GM12865 (cell line): ENCODE measurements around the gene PDE4B.

ENCODE experiments used
- DNase-seq: peaks from one replicate; pipeline ENCODE4 v3.0.0; 2010; ENCODE audit warnings: low read depth
- H3K4me3 ChIP-seq: 2 replicates; pipeline ENCODE4 v1.5.1; 2011; ENCODE audit warnings: mild to moderate bottlenecking, low read depth, low read length, control low read depth
- CTCF ChIP-seq: IDR thresholded peaks from 2 replicates; pipeline ENCODE4 v1.5.1; 2011; ENCODE audit warnings: low read length, control low read depth, low read depth, inconsistent platforms; ENCODE audit not compliant: insufficient read depth; ENCODE audit errors: missing control alignments

The PDE4B gene

DNA sequence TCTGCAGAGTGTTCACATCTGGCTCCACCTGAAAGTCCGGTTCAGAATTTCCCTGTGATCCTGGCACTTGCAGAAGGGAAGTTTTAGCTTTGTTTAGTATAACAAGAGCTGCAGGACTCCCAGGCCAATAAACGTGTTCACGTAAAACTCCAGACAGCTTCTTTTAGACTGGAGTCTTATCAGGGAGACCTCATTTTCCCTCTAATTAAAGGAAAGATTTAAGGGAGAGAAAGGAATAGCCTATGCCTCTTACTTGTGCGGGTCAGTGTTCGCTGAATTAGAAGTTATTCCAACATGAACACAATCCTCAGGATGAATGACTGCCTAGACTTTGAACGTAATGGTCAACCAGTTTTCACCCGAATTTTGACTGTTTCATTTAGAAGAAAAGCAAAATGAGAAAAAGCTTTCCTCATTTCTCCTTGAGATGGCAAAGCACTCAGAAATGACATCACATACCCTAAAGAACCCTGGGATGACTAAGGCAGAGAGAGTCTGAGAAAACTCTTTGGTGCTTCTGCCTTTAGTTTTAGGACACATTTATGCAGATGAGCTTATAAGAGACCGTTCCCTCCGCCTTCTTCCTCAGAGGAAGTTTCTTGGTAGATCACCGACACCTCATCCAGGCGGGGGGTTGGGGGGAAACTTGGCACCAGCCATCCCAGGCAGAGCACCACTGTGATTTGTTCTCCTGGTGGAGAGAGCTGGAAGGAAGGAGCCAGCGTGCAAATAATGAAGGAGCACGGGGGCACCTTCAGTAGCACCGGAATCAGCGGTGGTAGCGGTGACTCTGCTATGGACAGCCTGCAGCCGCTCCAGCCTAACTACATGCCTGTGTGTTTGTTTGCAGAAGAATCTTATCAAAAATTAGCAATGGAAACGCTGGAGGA lies 539.2 kb downstream of the PDE4B start:
- TF ChIP-seq CTCF = no peak
- peak; percentile 65 for DNase-seq

GRCh38 chr1:66332548-66332901 lies 539.8 kb downstream of the PDE4B start:
- peak overlapping the region; percentile 63 for H3K4me3 ChIP-seq
- TF ChIP-seq CTCF = no peak
- no peak for DNase-seq

More for the DNA sequence above, 539.2 kb downstream of the PDE4B start:
- peak overlapping the region; percentile 63 for H3K4me3 ChIP-seq

DNA sequence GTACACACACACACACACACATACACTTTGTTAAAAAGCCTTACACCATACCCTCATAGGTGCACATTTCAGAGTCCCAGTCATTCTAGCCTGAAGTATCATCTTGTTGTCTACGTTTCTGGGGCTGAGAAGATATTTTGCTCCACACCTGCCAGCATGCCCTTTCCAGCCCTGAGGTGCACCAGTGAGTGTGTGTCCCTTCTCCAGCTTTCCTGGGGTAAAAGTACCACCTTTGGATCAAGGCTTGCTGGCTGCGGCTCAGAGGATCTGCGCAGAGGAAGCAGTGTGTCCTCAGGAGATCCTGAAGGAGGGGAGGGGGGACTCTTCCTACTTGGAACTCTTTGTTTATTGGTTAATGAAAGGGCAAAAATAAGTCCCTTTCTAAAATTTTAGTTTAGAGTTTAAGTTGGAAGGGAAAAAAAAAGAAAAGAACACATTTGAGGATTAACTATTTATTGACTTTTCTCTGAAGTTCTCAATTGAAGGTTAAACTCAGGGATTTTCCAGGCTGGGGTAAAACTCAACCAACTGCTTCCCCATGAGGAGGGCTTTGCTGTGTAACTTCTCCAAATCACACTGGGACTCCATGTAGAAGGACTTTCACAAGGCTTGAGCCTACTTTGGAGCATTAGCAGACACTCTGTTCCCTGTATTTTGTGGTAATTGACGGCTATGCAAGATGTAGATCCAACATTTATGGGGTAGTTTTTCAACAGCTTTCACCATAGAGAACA lies 540.9 kb downstream of the PDE4B start:
- TF ChIP-seq CTCF = no peak
- H3K4me3 ChIP-seq = peak overlapping the region; percentile 63
- peak; percentile 55 for DNase-seq

- DNase-seq = peak; percentile 52
- no peak for TF ChIP-seq CTCF
- peak overlapping the region; percentile 63 for H3K4me3 ChIP-seq
Measured at GRCh38 chr1:66334318-66334717, 541.6 kb downstream of the PDE4B start.

GRCh38 chr1:66335125-66335524 lies 542.4 kb downstream of the PDE4B start:
- H3K4me3 ChIP-seq = peak overlapping the region; percentile 63
- peak; percentile 38 for DNase-seq
- TF ChIP-seq CTCF = no peak

DNA sequence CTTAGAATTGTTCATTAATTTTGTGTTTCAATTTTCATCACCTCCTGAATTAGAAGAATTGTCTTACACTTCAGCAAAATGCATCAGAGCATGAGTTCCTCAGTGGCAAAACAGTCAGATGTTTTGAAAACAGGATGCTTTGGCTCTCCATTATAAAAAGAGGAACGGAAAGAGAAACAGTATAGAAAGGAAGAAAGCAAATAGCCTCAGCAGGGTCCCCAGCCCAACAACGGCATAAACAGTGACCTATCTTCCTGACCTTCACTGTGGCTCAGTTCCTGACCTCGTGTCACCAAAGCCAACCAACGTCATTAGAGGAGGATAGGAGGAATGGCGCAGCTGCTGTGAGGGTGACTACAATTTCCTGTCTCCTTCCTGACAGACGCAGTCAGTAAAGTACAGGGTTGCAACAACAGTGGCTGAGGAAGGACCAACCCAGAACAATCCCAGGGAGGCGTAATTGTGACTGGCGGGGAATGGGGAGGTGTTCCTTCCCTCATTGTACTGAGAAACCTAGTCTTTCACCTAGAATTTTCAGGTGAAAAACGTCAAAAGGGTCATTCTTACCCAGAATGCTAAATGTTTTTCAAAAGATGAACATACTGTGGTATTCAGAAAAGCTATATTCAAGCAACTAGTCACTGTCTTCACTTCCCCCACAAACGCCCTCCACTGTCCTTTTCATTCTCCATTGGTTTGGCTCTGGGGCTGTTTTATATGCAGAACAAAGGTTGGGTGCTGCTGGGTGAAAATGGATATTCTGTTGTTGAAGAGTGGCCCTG lies 543.4 kb downstream of the PDE4B start:
- no peak for TF ChIP-seq CTCF
- DNase-seq = peak; percentile 96
- H3K4me3 ChIP-seq = peak overlapping the region; percentile 63
